GM23248 (cell line): ENCODE results near the gene RHEB.

Experiments
- EZH2 ChIP-seq: fragments of 200-600 bp; sonication (generic); IDR thresholded peaks from 2 replicates; pipeline ENCODE4 v1.6.1; 2018; ENCODE audit warnings: antibody characterized with exemption, mild to moderate bottlenecking; ENCODE audit not compliant: insufficient read depth, poor library complexity, severe bottlenecking
- EZH2phosphoT487 ChIP-seq: fragments of 200-600 bp; sonication (generic); IDR thresholded peaks from 2 replicates; pipeline ENCODE4 v1.6.1; 2018; ENCODE audit warnings: antibody characterized with exemption, moderate library complexity, mild to moderate bottlenecking, low read depth; ENCODE audit not compliant: insufficient read depth

- TF ChIP-seq EZH2 (no peak), EZH2phosphoT487 (no peak)
These were observed 25.1 kb downstream of the RHEB start for GRCh38 chr7:151494298-151495284.
